Breast epithelium (tissue), 3 donors: ENCODE results near the gene FMN1.

Experiments used
- CTCF ChIP-seq, 3 donors: fragments of 450-650 bp; IDR thresholded peaks; one replicate each; pipeline ENCODE4 v1.5.1; 2016 to 2017; ENCODE audit warnings: antibody characterized with exemption in 3 of 3, mild to moderate bottlenecking in 3 of 3, moderate library complexity in 3 of 3
- POLR2A ChIP-seq: fragments of 450-650 bp; IDR thresholded peaks from one replicate; pipeline ENCODE4 v1.6.1; 2016; ENCODE audit warnings: antibody characterized with exemption, mild to moderate bottlenecking, moderate library complexity
- POLR2AphosphoS5 ChIP-seq, 3 donors: sonication (generic); formaldehyde crosslinking; IDR thresholded peaks; one replicate each; pipeline ENCODE4 v1.6.1; 2017; ENCODE audit warnings: antibody characterized with exemption in 3 of 3

- TF ChIP-seq POLR2AphosphoS5 (IDR thresholded peaks at IDR 0.05) (no peak), CTCF (IDR thresholded peaks at IDR 0.05) (no peak), POLR2A (no peak)
These were observed 41.0 kb downstream of the FMN1 start for GRCh38 chr15:33153548-33153947.
